C4-2B (cell line): Measurements from ENCODE around the gene CARMIL1.

Source experiments
- CTCF ChIP-seq: fragments of 450-650 bp; conservative IDR thresholded peaks from 2 replicates; pipeline ENCODE4 v1.5.1; 2017; ENCODE audit warnings: mild to moderate bottlenecking
- ZFX ChIP-seq: fragments of 450-650 bp; IDR thresholded peaks from 2 replicates; pipeline ENCODE4 v1.6.1; 2017

DNA sequence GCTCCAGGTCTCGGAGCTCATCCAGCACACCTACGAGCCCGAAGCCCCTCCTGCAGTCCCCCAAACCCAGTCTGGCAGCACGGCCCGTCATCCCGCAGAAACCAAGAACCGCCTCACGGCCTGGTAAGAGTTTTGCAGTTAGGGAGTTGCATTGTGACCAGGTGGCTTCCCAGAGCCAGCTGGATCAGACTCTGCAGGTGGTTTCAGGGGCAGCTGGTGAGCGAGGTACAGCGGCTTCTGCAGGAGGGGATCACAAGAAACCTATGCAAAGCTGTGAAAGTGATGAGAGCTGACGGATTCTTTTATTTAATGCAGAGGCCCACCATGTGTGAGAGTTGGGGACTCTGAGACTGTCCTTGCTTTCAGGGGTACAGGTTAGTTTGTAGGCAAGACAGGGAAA is 327.0 kb downstream of the CARMIL1 start:
- TF ChIP-seq CTCF (no peak), ZFX (no peak)
